Erythroblast (primary cell): Measurements from ENCODE around the gene FAM76B.

Experiments used
- GATA1 ChIP-seq: IDR thresholded peaks from 2 replicates; pipeline ENCODE4 v1.6.1; 2011; ENCODE audit warnings: low read depth, mild to moderate bottlenecking, control low read depth, low read length, moderate library complexity
- POLR2A ChIP-seq: IDR thresholded peaks from 2 replicates; pipeline ENCODE4 v1.6.1; 2011; ENCODE audit warnings: mild to moderate bottlenecking, low read length

DNA sequence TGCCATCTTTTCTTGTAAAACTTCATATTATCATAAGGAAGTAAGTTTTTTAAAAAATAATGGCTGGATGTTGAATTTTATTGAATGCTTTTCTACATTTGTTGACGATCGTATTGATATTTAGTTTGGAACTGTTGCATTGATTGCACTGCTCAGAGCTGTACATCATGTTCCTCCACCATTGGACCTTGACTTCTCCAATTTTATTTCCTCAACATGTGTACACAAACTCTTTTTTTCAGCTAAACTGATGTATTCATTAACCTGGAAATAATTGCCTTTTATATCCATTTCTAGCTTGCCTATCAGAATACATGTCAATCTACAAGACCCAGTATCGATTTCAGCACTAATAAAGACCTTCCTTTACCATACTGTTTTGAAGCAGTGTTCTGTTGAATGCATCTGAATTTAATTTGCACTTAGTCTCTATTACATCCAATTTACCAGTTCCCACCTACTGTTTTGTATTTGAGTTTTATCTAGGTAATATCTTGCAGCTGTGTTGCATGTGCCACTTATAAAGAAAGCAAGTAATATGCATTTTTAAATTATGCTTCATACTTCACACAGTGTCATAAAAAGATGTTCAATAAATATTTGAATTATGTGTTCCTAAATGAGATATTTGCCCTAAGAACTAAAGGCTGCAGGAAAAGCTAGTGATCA lies 6.2 kb upstream of the FAM76B start:
- TF ChIP-seq POLR2A: no peak
- TF ChIP-seq GATA1: no peak
